H1 (cell line): Measurements from ENCODE around the gene RAB3IP.

ENCODE experiments used
- CTCF ChIP-seq, 3 experiments: IDR thresholded peaks; 1 replicate in 2 of 3; 2 replicates in 1 of 3; pipeline versions ENCODE4 v1.5.1 to v1.6.1; 2011; ENCODE audit warnings: low read length in 3 of 3, mild to moderate bottlenecking in 3 of 3, inconsistent platforms in 2 of 3, low read depth in 1 of 3, moderate library complexity in 1 of 3; ENCODE audit not compliant: insufficient read depth in 1 of 3; ENCODE audit errors: control extremely low read depth in 1 of 3
- EP300 ChIP-seq, 2 experiments: IDR thresholded peaks; 1 replicate in 1 of 2; 2 replicates in 1 of 2; pipeline ENCODE4 v1.6.1; 2011 to 2012; ENCODE audit warnings: low read depth in 2 of 2, low read length in 2 of 2, mild to moderate bottlenecking in 2 of 2, borderline replicate concordance in 1 of 2, inconsistent platforms in 1 of 2, moderate library complexity in 1 of 2
- RXRA ChIP-seq: IDR thresholded peaks from 2 replicates; pipeline ENCODE4 v1.6.1; 2011; ENCODE audit warnings: low read depth, mild to moderate bottlenecking, low read length, moderate library complexity; ENCODE audit not compliant: insufficient read depth

GRCh38 chr12:69738351-69739286, at the start of gene RAB3IP:
- peak in 1 of 2 experiments; percentile 59; a peak in 1 of 3 replicates for TF ChIP-seq EP300 (IDR thresholded peaks at IDR 0.05; ENCODE audit: borderline replicate concordance in 1 of 2, low read depth in 2 of 2, low read length in 2 of 2)
- peak; percentile 55 to 67 (median 56) for TF ChIP-seq CTCF (IDR thresholded peaks at IDR 0.05; ENCODE audit: control extremely low read depth in 1 of 3, insufficient read depth in 1 of 3, low read depth in 1 of 3, low read length in 3 of 3)
- TF ChIP-seq RXRA = no peak
